NCI-H69 (cell line): ENCODE data around the gene PDZK1.
"Not testable (repeated sequence)": the region's sequence is repeated elsewhere in the genome, so short reads cannot be mapped to it uniquely, and the experiment has no call there.

Source experiments
- DNase-seq: peaks from one replicate; lab custom pipeline; 2025; lab: John Stamatoyannopoulos, UW

PDZK1 gene

GRCh38 chr1:145656245-145656943 is 50.8 kb downstream of the PDZK1 start:
- not testable (repeated sequence) for DNase-seq

GRCh38 chr1:145643990-145644389 is 63.2 kb downstream of the PDZK1 start:
- DNase-seq = not testable (repeated sequence)

GRCh38 chr1:145641886-145642285 is 65.3 kb downstream of the PDZK1 start:
- not testable (repeated sequence) for DNase-seq

GRCh38 chr1:145636237-145636636 is 70.9 kb downstream of the PDZK1 start:
- DNase-seq = not testable (repeated sequence)

GRCh38 chr1:145622177-145622576 is 85.0 kb downstream of the PDZK1 start:
- not testable (repeated sequence) for DNase-seq
